DMS53 treated with DMSO at 0.1 percent for 48 hours (cell line): ENCODE data around the gene ADAT1.

Experiments used
- DNase-seq: peaks from one replicate; lab custom pipeline; 2025; ENCODE audit not compliant: unreplicated experiment; lab: John Stamatoyannopoulos, UW

The ADAT1 gene

DNA sequence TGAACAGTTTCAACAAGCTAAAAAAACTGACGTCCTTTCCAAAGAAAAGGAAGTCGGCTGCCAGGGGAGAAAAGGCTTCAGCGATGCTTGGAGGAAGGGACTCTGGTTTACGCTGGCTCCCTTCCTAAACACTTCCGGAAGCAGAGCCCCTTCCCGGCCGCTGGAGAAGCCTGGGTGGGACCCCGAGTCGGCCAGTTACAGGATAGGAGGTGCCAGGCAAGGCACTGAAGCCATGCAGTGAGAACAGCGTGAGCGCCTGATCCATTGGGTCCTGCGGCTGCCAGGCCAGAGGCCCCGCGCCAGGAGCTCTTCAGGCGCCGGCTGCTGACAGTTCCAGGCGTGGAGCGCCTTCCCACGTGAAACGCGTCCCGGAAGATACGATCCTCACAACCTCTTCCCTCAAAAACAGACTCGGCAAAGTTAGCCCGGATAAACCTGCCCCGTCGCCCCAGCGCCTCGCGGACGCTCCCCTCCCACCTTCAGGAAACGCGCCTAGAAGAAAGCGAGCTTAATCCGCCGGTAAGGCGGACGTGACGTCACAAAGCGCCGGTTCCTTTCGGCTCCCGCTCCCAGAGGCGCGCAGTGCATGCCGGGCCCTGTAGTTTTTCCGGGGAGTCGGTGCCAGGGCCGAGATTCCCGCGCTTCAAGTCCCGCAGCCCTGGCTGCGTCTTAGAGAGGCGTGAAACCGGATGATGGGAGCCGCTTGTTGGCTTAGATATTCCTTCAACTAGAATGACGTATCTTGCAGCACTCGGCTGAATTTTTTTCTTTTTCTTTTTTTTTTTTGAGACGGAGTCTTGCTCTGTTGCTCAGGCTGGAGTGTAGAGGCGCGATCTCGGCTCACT, at the start of gene ADAT1:
TSS of gene ADAT1 (minus strand) at position 521 of the 845 bp plus-strand sequence. CDS start 2,482 bp downstream, outside the sequence.
- DNase-seq, result peak; percentile 89

- DNase-seq, result no peak
These were observed 44.4 kb upstream of the ADAT1 start for GRCh38 chr16:75667503-75667902.

GRCh38 chr16:75660726-75661302, 37.7 kb upstream of the ADAT1 start:
- DNase-seq, result no peak

DNA sequence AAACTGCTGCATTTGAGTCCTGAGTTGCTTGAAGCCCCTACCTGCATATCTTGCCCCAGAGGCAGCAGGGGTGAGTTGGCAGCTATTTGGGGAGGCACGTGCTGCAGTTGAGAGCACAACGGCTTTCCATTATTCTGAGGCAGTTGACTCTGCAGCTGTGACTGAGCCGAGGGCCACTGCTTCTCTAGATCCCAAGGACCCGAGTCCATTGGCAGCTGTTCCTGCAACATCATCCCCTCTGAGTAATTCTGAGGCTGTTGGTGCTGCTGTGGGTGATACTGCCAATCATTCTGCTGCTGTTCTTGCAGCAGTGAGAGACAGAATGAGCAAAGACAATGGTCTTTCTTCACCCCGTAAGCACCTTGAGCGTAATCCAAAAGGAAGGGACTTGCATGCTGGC, 37.2 kb upstream of the ADAT1 start:
- DNase-seq, result no peak

- DNase-seq, result no peak
These were observed 35.1 kb upstream of the ADAT1 start for GRCh38 chr16:75658175-75658574.

- DNase-seq, result no peak
These were observed 30.8 kb upstream of the ADAT1 start for GRCh38 chr16:75653922-75654321.

- peak; percentile 27 for DNase-seq
These were observed 25.4 kb upstream of the ADAT1 start for GRCh38 chr16:75648265-75649076.

GRCh38 chr16:75647492-75648264, 24.6 kb upstream of the ADAT1 start, which contains the start of the genes KARS1 and TERF2IP:
KARS1 (minus strand) TSS chr16:75647665; CDS start chr16:75647639, 26 bp downstream.
TERF2IP (plus strand) TSS chr16:75647773; CDS start chr16:75647883, 110 bp downstream.
- peak; percentile 79 for DNase-seq

- DNase-seq, result no peak
These were observed 24.0 kb upstream of the ADAT1 start for GRCh38 chr16:75647112-75647491.

GRCh38 chr16:75644240-75645012, 21.3 kb upstream of the ADAT1 start:
- no peak for DNase-seq

DNA sequence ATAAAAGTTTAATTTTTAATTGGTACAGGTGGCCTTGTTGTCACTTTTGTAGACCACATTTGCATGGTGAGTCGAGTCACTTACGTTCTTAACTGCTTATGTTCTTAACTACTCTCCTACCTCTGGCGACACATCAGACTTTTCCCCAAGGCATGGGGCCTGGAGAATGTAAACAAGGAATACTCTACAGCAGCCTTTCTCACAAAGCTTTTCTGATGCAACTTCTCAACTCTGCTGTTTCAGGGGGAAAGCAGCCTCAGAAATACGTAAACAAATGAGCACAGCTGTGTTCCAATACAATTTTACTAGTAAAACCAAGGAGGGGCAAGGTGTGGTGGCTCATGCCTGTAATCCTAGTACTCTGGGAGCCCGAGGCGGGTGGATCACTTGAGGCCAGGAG, 17.5 kb upstream of the ADAT1 start:
- DNase-seq, result no peak

GRCh38 chr16:75635036-75635435, 12.0 kb upstream of the ADAT1 start:
- no peak for DNase-seq

- DNase-seq, result peak; percentile 95
These were observed 9.8 kb upstream of the ADAT1 start for GRCh38 chr16:75632857-75633256.

GRCh38 chr16:75630052-75630451, 7.0 kb upstream of the ADAT1 start:
- no peak for DNase-seq

- DNase-seq, result no peak
These were observed 6.1 kb upstream of the ADAT1 start for GRCh38 chr16:75629132-75629531.

GRCh38 chr16:75628351-75628750, 5.3 kb upstream of the ADAT1 start:
- DNase-seq, result no peak

DNA sequence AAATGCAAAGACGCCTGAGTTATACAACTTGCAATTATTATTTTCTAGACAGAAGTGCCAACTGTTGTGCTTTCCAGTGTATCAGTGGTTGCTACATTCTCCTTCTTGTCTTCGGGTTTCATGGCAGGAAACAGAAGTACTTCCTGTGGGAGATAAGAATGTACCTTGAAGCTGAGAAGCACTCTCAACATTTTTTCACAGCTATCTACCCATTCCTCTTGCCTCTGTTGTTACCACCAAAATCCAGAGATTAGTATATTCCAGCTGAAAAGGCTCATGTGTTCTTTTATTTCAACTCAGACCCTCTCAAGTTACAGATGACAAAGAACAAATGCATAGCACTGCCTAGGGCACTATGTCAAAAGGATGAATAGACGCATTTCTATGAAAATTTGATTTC, 4.8 kb upstream of the ADAT1 start:
- no peak for DNase-seq

DNA sequence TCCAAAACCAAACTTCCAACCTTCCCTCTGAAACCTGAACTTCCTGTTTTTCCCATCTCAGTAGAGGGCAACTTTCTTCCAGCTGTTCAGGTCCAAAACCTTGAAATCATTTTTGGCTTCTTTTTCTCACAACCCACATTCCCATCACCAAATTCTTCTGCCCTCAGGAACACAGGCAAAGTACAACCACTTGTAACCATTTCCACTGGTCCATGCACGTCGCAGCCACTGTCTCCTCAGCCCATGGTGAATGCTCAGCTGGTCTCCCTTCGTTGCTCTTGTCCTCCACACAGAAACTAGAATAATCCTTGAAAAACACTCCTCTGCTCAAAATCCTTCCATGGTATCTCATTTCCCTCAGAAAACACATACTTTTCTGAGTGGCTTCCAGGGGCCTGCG, 3.7 kb upstream of the ADAT1 start:
- DNase-seq, result no peak

- DNase-seq, result no peak
These were observed 1.8 kb upstream of the ADAT1 start for GRCh38 chr16:75624921-75625334.

- DNase-seq, result no peak
These were observed 2.0 kb downstream of the ADAT1 start for GRCh38 chr16:75621170-75621477.
